Small intestine (tissue), 7 donors: Measurements from ENCODE around the gene SPI1. TPM values are rescaled to one million over a fixed set of nuclear protein-coding genes. Genes with fewer than 3 reads are reported as not detected.
A peak's percentile ranks its signal among the peaks of the same experiment; 100 is the strongest.

Experiments used
- DNase-seq, 2 donors: peaks; one replicate each; pipeline versions ENCODE4 v3.0.0 to v3.0.0-alpha.2; 2013
- FAIRE-seq: peaks from 2 replicates; lab custom pipeline; 2012; peaks lifted over from hg19 to GRCh38; lab: Jason Lieb, UNC
- H3K27ac ChIP-seq, 3 donors: one replicate each; pipeline ENCODE4 v1.5.1; 2013; ENCODE audit warnings: low read length in 2 of 3, mild to moderate bottlenecking in 2 of 3, control low read depth in 1 of 3, inconsistent platforms in 1 of 3, low read depth in 1 of 3, moderate library complexity in 1 of 3
- H3K27me3 ChIP-seq, 3 donors: one replicate each; pipeline ENCODE4 v1.6.1; 2013; ENCODE audit warnings: low read length in 3 of 3, inconsistent platforms in 1 of 3; ENCODE audit not compliant: control insufficient read depth in 3 of 3, insufficient read depth in 3 of 3
- H3K36me3 ChIP-seq, 3 donors: one replicate each; pipeline ENCODE4 v1.6.1; 2013; ENCODE audit warnings: low read length in 3 of 3, inconsistent platforms in 1 of 3, low read depth in 1 of 3, mild to moderate bottlenecking in 1 of 3, moderate library complexity in 1 of 3; ENCODE audit not compliant: control insufficient read depth in 3 of 3, insufficient read depth in 2 of 3
- H3K4me1 ChIP-seq, 3 donors: one replicate each; pipeline ENCODE4 v1.6.1; 2013; ENCODE audit warnings: low read length in 2 of 3, inconsistent platforms in 1 of 3, low read depth in 1 of 3, mild to moderate bottlenecking in 1 of 3, moderate library complexity in 1 of 3; ENCODE audit not compliant: control insufficient read depth in 3 of 3, insufficient read depth in 2 of 3
- H3K4me3 ChIP-seq, 3 donors: one replicate each; pipeline ENCODE4 v1.5.1; 2013; ENCODE audit warnings: low read length in 3 of 3, control low read depth in 1 of 3, inconsistent platforms in 1 of 3, low read depth in 1 of 3, mild to moderate bottlenecking in 1 of 3, moderate library complexity in 1 of 3
- H3K9me3 ChIP-seq, 2 donors: one replicate each; pipeline ENCODE4 v1.6.1; 2013; ENCODE audit warnings: low read depth in 1 of 2, low read length in 1 of 2; ENCODE audit not compliant: control insufficient read depth in 2 of 2, insufficient read depth in 1 of 2
- WGBS, 3 donors: extraction: QIAGEN DNeasy Blood & Tissue Kit; methylation state at CpG; one replicate each; pipeline ENCODE4 v1.1.7; 2013; 5-methylcytosine and 5-hydroxymethylcytosine counted together
- polyA plus RNA-seq, 4 donors: library from polyadenylated mRNA; stranded (reverse) in 3 of 4; unstranded in 1 of 4; fragments of 200-250 nt in 3 of 4; fragments of 120-200 nt in 1 of 4; gene quantifications; one replicate each; pipeline versions ENCODE4 v1.2.1 to v1.2.3, GENCODE V29; 2013
- donor health status: healthy with polysubstance abuse.
- donor health status: control.
- donor health status: control.
- donor health status: Bipolar disorder and iron deficiency.
- donor health status: healthy.

Gene SPI1
- polyA plus RNA-seq, 4 donors, result 3.4 to 25.4 (median 12.0) TPM

DNA sequence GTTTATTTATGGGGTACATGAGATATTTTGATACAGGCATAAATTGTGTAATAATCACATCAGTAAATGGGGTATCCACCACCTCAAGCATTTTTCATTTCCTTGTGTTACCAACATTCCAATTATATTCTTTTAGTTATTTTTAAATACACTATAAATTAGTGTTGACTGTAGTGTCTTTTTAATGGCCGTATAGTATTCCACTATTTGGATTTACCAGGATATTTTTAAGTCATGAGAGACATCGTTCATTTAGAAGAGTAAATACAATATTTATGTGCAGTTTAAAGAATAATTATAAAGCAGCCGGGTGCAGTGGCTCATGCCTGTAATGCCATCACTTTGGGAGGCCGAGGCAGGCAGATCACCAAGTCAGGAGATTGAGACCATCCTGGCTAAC, 6.2 kb upstream of the SPI1 start:
- no peak for FAIRE-seq
- 94 to 96% (median 94%) methylated on average over 4 of the region's 4 CpGs for WGBS, 3 donors
- DNase-seq, result no peak

GRCh38 chr11:47383071-47383470, 4.7 kb upstream of the SPI1 start:
- H3K4me1 ChIP-seq, result peaks cover 0 to 3% (median 0%) of the 10 kb centered on the region in 3 donors
- no peaks in the 10 kb centered on the region for H3K9me3 ChIP-seq
- H3K27ac ChIP-seq, result no peak overlapping the region
- H3K4me3 ChIP-seq, result no peak overlapping the region
- no peaks in the 10 kb centered on the region for H3K27me3 ChIP-seq
- H3K36me3 ChIP-seq, result no peaks in the 10 kb centered on the region
- WGBS, 3 donors, result 70 to 85% (median 74%) methylated on average over 4 of the region's 4 CpGs
- FAIRE-seq, result no peak
- no peak for DNase-seq

More for the DNA sequence above, 6.2 kb upstream of the SPI1 start:
- Histone ChIP-seq H3K27ac (no peak overlapping the region), H3K27me3 (no peaks in the 10 kb centered on the region), H3K9me3 (no peaks in the 10 kb centered on the region), H3K4me1 (peaks cover 0 to 8% (median 0%) of the 10 kb centered on the region in 3 donors), H3K36me3 (no peaks in the 10 kb centered on the region), H3K4me3 (no peak overlapping the region)

GRCh38 chr11:47380078-47380477, 1.7 kb upstream of the SPI1 start:
- 96 to 100% (median 97%) methylated on average over 2 of the region's 2 CpGs for WGBS, 3 donors
- DNase-seq, result no peak
- H3K9me3 ChIP-seq, result no peaks in the 10 kb centered on the region
- no peak overlapping the region for H3K4me3 ChIP-seq
- no peak for FAIRE-seq
- H3K36me3 ChIP-seq, result no peaks in the 10 kb centered on the region
- no peak overlapping the region for H3K27ac ChIP-seq
- H3K4me1 ChIP-seq, result no peaks in the 10 kb centered on the region
- no peaks in the 10 kb centered on the region for H3K27me3 ChIP-seq

GRCh38 chr11:47379317-47379716, 970 bp upstream of the SPI1 start:
- no peaks in the 10 kb centered on the region for H3K9me3 ChIP-seq
- no peak overlapping the region for H3K27ac ChIP-seq
- no peaks in the 10 kb centered on the region for H3K36me3 ChIP-seq
- no peaks in the 10 kb centered on the region for H3K4me1 ChIP-seq
- FAIRE-seq (no peak), DNase-seq (no peak)
- no peak overlapping the region for H3K4me3 ChIP-seq
- H3K27me3 ChIP-seq, result no peaks in the 10 kb centered on the region
- 75 to 84% (median 82%) methylated on average over 2 of the region's 2 CpGs for WGBS, 3 donors

DNA sequence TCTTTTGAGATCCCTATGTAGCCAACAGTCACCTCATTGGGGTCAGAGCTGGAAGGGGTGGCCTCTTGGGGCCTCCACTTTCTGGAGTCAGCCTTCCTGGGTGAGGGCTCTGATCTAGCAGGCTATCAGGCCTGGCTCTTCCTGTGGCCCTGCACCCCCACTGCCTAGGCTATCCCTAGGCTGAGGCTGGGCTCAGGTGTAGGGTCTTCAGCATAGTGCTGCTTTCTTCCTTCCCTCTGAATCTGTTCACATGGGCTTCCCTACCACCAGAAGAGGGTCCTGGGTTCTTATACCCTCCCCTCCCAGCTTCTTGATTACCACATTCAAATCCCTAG, 456 bp upstream of the SPI1 start:
- Histone ChIP-seq H3K4me3 (no peak overlapping the region), H3K4me1 (no peaks in the 10 kb centered on the region), H3K9me3 (no peaks in the 10 kb centered on the region), H3K36me3 (no peaks in the 10 kb centered on the region), H3K27me3 (no peaks in the 10 kb centered on the region), H3K27ac (peak overlapping the region in 1 of 3 donors; percentile 78)
- FAIRE-seq (no peak), DNase-seq (no peak)

DNA sequence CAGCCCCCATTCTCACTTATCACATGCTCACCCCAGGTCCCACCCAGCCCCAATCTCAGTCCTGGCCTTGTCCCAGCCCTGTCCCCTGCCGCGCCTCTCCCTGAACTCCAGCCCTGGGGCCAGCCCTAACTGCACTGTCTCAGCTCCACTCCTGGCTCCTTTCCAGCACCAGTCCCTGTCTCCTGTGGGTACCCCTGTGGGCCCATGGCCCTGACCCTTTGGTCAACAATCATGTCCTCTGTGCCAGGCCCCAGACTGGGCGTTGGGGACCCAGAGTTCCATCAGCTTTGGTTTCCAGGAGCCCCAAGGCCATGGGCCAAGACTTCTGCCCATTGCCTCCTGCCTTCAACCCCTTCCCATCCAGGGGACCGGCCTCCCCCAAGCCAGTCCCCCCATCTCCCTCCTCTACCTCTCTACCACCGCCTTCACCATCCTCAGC, 757 bp downstream of the SPI1 start:
- Histone ChIP-seq H3K9me3 (no peaks in the 10 kb centered on the region), H3K27ac (peak overlapping the region in 1 of 3 donors; percentile 82), H3K36me3 (no peaks in the 10 kb centered on the region), H3K4me3 (peak overlapping the region in 2 of 3 donors; percentile 9 to 19), H3K4me1 (no peaks in the 10 kb centered on the region), H3K27me3 (no peaks in the 10 kb centered on the region)
- no peak for DNase-seq
- WGBS, 3 donors, result 62 to 73% (median 68%) methylated on average over 5 of the region's 5 CpGs
- no peak for FAIRE-seq

- H3K9me3 ChIP-seq, result no peaks in the 10 kb centered on the region
- DNase-seq, result no peak
- H3K4me3 ChIP-seq, result peak overlapping the region in 2 of 3 donors; percentile 3 to 11
Measured at GRCh38 chr11:47376525-47377371, 1.6 kb downstream of the SPI1 start.

DNA sequence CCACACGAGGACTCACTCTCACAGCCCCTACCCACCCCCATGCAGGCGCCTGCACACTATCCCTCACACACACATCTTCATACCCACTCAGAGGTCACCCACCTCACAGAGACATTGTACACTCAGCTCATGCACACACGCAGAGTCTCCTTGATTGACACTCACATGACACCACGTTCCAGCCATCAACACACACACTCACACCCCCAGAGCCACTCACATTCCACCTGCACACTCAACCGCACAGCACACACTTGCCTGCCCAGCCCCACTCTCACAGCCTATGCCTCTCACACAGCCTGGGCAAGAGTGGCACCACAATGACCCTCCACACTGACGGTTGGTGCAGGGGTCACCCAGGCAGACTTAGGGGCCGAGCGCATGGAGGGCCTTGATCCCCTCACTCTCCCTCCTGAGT, 2.2 kb downstream of the SPI1 start:
- FAIRE-seq (no peak), DNase-seq (no peak)
- no peaks in the 10 kb centered on the region for H3K4me1 ChIP-seq
- no peak overlapping the region for H3K27ac ChIP-seq
- no peaks in the 10 kb centered on the region for H3K9me3 ChIP-seq
- H3K4me3 ChIP-seq, result no peak overlapping the region
- no peaks in the 10 kb centered on the region for H3K27me3 ChIP-seq
- WGBS, 3 donors, result 78 to 86% (median 84%) methylated on average over 8 of the region's 8 CpGs
- H3K36me3 ChIP-seq, result no peaks in the 10 kb centered on the region

More at GRCh38 chr11:47376525-47377371, 1.6 kb downstream of the SPI1 start:
- no peaks in the 10 kb centered on the region for H3K36me3 ChIP-seq
- no peaks in the 10 kb centered on the region for H3K27me3 ChIP-seq
- H3K27ac ChIP-seq, result peak overlapping the region in 1 of 3 donors; percentile 82
- WGBS, 3 donors, result 42 to 57% (median 57%) methylated on average over 11 to 14 of the region's 14 CpGs
- no peak for FAIRE-seq
- no peaks in the 10 kb centered on the region for H3K4me1 ChIP-seq
